NCI-H69 (cell line): ENCODE measurements around the gene TMPRSS11D.

ENCODE experiments used
- DNase-seq: peaks from one replicate; lab custom pipeline; 2025; lab: John Stamatoyannopoulos, UW

Gene TMPRSS11D

DNA sequence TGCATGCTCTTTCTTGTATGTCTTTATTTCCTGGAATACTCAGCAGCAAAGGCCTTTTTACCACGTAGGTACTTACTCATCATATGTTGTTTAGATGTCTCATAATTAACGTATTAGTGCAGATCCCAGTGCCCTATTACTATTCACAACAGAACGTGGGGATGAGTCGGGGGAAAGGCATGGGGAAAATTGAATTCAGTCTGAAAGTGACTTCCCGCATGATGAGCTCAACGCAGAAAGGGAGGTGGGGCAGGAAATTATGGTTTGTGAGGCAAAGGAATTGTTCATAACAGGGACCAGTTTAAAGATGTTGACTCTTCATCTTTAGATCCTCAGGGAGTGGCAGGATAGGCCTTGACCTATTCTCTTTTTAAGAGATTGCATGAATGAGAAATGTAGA, 2.0 kb upstream of the TMPRSS11D start:
- peak; percentile 0 for DNase-seq

DNA sequence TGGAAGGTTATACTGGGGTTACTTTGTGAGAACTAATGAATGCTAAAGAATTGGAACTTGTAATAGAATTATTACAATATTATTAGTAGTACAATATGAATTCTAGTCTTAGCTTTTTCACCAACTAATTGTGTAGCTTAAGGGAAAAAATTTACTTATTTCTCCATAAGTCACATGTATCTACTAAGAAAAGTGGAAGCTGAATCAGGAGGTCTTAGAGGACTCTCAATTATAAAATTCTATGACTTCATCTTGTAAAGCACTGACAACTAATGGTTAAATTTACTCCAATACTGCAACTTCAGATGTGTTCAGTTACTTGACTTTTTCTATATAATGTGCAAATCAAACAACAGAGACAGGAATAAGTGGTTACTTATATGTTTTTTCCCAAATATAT, 899 bp upstream of the TMPRSS11D start:
- no peak for DNase-seq

DNA sequence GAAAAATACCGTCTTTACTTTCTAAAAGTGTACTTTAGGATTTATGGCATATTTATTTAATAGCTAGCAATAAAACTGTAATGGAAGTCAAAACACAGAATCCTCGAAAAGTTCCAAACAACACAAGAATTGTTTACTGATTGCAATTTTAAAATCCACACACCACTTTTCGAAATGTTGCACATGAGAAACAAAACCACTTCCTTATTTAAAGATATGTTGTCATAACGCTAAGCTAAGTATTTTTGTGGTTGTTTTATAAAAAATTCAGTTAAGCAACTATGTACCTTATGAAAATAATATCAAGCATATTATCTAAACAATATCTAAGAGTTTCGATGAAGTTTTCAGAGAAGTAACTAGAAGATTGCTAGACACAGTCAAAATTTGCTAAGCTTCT, 344 bp downstream of the TMPRSS11D start:
- no peak for DNase-seq

DNA sequence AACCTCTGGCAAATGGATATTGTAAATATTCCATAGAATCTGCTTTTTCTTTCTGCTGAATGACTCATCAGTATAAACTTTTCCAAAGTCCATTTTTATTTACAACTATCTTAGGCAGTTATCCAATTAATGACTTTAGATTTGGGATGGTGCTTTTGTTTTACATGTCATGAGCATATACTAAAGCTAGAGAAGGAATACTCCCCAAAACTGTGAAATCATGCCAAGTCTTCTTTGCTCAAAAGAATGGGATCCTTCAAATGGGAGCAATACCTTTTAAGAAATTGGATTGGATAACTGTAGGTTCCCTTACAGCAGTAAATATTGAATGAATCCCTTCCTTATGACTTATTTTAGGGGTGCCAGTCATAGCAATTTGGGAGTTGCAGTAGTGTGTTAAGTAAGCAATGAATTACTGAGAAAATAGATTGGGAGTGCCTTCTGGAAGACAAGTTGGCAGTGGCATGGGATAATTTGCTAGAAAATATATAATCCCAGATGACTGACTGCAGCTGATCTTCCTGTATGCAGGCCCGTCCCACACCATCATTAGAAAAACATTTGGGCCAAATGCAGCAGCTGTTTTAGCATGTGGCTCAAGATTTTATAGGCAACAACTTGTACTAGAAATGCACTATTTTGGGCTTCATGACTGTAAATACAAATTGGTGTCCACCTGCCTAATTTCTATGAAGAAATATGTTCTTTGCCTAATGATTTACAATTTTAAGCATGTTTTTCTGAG, 2.8 kb downstream of the TMPRSS11D start:
- DNase-seq: no peak

DNA sequence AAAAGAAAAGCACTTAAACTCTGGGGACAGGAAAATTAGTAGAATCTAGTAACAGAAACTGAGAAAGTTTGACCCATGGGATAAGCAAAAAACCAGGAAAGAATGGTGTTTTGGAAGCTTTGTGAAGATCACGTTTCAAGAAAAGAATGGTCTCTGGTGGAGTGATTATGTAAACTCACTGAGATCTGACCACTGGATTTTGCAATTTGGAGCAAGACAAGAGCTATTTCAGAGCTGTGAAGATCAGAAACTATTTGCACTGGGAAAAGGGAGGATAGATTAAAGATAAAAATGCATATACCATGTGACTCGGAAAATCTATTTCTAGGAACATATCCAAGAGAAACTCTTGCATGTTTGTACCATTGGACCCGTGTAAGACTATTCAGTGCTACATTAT, 4.3 kb downstream of the TMPRSS11D start:
- no peak for DNase-seq

DNA sequence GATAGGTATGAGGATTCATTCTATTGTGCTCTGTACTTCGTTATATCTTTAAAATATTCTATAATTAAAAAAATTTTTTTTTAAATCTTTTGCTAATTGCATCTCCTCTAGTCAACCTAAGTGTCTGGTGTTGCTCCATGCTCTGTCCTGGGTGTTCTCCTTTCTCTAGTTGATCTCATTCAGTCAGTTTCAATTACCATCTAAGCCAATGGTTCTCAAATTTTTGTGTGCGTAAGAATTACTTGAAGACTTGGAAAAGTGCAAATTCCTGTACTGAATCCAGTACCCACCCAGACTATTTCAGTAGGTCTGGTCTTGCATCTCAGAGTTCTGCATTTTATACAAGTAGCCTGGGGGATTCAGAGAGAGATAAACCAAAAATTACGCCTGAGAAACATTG, 6.7 kb downstream of the TMPRSS11D start:
- DNase-seq: no peak

DNA sequence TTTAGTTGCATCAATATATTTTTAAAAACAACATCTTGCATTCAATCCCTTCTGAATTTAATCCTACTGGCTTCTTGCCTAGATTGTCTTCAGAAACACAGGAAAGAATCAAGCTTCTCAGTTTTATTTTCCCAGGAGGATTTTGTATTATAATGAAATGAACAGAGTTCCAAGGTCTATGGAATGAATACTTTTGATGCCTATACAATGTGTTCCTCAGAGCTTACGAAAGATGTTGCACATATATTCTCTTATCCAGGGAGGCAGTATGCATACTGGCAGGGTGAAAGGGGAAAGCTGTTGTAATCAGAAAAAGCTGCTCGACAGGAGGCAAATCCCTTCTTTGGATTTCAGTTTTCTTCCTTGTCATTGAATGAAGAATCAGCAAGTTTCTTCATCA, 8.8 kb downstream of the TMPRSS11D start:
- no peak for DNase-seq

DNA sequence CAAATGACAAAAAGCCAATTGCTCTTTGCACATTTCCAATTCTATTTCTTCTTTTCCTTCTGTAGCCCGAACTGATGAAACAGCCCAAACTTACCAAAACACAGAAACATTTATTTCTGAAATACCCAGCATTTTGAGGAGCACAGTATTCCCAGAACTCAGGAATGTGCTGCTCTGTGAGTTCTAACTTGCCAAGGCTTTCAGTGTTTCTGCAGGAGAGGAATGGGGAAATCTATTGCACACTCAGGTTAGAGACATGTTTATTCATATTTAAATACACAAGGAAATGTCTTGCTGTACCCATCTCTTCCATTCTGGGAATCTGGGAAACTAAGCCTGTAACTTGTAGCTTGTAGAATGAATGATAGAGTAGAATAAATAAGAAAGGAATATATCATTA, 10.7 kb downstream of the TMPRSS11D start:
- DNase-seq: no peak

DNA sequence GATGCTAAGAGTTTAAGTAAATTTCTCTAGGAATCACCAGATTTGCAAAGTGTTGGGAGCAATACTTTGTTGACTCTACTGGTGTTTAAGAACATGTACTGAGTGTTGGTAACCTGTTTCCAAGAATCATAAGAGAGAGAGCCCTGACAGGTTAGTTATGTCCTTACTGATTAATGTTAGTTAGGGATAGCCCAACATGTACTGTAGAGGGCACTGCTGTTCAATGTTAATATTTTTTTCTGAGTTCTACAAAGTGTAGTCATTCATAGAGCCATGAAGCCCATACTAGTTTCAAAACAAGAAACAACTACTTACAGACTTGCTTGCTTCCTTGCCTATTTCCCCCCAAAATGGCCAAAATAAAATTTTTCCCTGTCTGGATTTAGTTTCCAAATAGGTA, 11.9 kb downstream of the TMPRSS11D start:
- peak; percentile 45 for DNase-seq

DNA sequence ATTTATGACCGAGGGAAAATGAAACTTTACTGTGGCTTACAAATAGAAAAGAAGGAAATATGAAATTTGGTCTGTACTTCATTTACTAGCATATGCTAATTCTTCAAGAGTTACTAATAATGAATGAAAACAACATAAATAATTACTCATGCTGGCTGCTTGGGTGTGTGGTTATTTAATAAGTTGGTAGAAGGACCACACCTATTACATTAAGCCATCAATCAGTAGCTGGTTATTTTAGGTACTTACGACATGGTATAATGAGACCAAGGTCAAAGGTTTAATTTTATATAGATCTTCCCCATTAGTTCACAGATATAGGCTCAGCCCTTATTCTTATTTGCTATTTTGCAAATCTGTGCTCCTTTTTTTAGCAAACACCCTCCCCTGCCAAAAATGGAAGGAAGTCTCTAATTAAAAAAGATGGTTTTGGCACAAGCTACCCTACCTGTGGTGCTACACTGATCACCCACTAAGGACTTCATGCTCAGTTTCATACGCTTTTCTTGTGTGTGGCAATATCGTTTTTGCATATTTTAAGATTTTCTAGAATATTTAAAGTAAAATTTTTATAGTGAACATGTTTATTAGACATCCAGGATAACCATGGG, 14.1 kb downstream of the TMPRSS11D start:
- DNase-seq: peak; percentile 72

DNA sequence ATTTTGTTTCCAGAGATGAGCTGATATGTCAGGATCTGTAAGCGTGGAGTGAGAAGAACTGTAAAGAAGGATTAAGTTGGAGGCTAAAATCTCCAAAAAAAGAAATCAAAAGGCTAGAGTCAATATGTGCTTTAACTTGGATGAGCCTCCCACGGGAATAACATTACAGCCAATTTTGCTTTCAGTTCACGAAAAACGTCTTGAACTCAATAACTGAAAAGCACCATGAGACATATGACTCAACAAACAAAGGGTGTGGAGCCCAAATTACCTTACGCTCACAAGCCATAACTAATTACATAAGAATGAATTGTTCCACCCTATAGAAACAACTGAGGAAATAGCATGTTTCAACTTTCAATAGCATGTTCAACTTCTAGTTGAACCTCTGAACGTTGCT, 22.3 kb downstream of the TMPRSS11D start:
- DNase-seq: peak; percentile 86

DNA sequence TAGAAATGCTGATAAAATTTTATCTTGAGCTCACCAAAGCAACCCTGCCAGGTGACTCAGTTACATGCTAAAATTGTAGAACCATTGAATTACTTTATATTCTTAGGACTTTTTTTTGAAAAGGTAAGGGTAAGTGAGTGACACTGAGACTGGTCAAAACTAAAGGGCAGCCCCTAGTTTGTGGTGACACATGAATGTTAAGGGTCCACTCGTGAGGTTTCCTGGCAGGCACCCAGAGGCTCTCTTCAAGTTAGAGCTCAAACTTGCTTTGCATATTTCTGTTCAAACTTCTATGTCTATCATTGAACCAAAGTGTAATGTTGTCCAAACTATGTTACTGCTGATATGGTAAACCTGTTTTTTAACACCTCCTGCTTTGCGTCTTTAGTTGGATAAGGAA, 30.5 kb downstream of the TMPRSS11D start:
- DNase-seq: no peak

DNA sequence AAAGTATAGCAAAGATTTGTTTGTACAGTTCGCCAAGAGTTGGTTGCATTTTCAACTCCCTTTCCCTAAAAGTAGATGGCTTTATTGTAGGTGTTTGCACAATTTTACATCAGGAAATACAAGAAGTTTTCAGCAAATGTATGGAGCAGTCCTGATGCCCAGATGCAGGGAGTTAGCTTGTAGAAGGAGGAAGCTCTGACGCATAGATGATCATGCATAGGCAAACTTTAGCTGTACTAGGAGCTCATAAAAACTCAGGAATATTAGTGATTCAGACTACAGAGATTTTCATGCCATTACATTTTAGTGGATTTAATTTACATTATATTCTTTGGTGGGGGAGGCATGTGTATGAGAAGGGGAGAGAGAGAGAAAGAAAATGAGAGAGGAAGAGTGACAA, 62.9 kb downstream of the TMPRSS11D start:
- DNase-seq: no peak

DNA sequence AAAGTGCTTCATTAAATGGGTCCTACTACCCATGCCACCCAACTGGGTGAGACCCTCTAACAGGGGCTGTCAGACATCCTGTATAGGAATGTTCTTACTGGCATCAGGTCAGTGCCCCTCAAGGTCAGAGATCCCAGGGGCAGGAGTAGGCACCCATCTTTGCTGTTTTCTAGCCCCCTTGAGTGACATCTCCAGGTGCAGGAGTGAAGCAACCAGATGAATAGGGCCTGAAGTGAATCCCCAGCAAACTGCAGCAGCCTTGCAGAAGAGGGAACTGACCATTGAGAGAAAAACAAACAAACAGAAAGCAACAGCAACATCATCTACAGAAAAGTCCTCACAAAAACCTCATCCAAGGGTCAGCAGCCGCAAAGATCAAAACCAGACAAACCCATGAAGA, 73.8 kb downstream of the TMPRSS11D start:
- DNase-seq: no peak

DNA sequence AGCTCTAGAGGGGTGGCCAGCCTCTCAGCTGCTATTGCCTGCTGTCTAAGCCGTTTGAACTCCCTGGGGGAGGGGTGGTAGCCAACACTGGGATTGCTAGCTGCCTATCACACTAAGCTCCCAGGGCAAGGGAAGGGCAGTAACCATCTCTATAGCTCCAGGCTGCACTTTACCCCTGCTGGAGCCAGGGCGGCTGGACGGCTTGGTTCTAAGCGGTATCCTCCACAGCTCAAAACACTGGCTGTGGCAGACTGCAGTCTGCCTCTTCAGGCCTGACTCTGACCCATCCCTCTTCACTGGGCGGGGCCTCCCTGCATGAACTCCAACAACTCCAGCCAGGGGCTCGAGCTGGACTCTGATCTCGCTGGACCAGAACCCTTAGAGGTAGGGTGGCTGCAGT, 74.3 kb downstream of the TMPRSS11D start:
- no peak for DNase-seq

DNA sequence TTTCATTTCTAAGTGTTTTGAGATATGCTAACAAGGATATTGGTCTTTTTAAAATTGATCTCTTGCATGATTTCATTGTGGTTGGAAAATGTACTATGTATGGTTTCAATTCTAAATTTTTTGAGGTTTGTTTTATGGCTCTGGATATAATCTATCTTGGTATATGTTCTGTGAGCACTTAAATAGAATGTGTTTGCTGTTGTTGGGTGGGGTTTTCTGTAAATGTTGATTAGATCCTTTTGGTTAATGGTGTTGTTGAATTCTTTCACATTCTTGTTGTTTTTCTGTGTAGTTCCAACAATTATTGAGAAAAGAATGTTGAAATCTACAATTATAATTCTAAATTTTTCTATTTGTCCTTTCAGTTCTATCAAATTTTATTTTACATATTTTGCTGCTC, 87.0 kb downstream of the TMPRSS11D start:
- no peak for DNase-seq

DNA sequence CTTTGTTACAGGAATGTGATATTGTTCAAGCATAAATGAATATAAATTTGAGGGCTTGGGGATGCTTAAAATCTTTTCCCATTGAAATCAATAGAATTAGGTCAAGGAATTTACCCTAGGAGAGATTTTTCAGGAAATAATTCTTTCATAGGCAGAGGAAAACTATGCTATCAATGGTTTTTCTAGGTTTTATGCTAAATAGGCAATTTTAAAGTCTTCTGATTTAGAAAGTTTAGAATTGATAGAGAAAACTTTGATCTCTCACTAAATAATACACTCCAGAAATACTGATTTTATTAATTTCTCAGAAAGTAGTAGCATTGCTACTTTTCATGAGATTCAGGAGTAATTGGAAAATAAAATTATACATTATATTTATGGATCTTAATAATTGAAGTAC, 93.1 kb downstream of the TMPRSS11D start:
- DNase-seq: no peak

DNA sequence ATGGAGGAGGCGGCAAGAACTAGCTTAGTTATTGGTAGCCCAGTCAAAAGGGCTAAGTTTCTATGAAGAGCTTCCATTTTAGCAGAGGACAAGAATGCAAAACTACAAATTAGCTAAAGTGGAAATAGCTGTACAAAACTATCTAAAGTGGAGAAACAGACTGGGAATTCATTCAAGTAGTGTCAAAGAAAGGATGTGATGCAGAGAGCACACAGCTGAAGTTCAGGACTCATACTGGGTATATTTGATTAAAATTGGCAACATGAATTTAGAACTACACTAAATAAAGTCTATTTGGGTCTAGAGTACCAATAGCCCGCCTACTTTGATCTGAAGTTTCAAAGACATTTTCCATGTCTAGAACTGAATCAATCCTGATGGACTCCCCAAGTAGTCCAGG, 96.5 kb downstream of the TMPRSS11D start:
- no peak for DNase-seq

DNA sequence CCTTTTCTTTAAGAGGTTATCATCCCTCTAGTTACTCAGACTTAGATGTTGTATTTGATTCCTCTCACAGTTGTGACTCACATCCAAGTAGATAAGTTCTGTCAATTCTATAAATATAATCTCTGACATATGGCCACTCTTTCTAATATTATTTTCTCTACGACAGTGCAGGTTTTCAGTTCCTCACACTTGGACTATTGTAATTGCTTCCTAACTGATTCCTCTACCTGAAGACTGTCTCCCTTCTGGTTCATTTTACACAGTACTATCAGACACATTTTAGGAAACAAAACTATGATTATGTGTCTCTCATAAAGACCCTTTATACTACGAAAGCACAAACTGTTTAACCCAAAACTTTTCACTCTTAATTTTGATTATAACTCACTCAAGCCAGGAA, 98.3 kb downstream of the TMPRSS11D start:
- no peak for DNase-seq

DNA sequence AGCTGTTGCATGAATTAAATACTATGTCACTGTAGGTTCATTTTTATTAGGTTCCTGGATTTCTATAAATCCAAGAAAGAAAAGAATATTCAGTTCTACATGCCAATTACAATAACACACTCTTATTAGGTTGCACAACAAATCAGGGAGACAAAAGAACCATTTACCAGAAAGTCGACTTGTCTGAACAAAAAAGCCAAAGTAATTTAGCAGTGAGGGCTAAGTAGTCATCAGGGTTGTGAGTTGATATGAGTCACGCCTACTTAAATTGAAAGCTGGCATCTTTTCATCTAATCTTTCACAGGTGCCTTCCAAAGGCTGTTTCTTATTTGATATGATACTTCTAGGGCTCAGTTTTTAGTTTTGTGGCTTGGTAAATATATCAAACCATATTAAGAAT, 104.2 kb downstream of the TMPRSS11D start:
- peak; percentile 80 for DNase-seq

DNA sequence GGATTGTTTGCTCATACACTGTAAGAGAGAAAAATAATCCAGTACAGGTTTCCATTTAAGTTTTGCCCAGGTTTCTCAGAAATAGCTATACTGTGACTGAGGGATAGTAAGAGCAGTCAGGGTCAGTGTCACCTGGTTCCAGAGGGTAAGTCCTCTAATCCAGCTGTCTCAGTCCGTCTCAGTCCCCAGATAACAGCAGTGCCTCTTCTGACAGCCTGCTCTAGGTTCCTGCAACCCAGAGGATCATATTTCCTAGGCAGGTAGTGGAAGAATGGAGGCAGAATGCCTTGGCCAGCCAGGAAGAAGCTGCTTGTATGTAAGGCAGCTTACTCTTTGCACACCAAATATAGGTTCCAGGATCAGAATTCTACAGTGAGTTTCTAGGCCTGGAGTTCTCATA, 107.1 kb downstream of the TMPRSS11D start:
- peak; percentile 66 for DNase-seq
